ENCODE data around the gene KRTAP2-3. TPM values are rescaled to one million over a fixed set of nuclear protein-coding genes. Genes with fewer than 3 reads are reported as not detected.
"Not testable (repeated sequence)": the region's sequence is repeated elsewhere in the genome, so short reads cannot be mapped to it uniquely, and the experiment has no call there.

Gene KRTAP2-3
- total RNA-seq, 2 donors from 2014 or later: not detected

- WGBS, 2 experiments (ENCODE audit: insufficient coverage in 1 of 2, insufficient read length in 1 of 2): 82 to 83% methylated on average over 2 to 6 of the region's 6 CpGs
- Mint-ChIP-seq H3K27ac (no peak overlapping the region), H3K4me3 (no peak overlapping the region), H3K9me3 (peaks cover 6% of the 10 kb centered on the region), H3K4me1 (no peaks in the 10 kb centered on the region), H3K36me3 (ENCODE audit: low read depth) (no peaks in the 10 kb centered on the region), H3K27me3 (ENCODE audit: insufficient read depth) (peaks cover 3% of the 10 kb centered on the region)
- Histone ChIP-seq H3K27ac (ENCODE audit: low read depth, low read length) (no peak overlapping the region), H3K27me3 (ENCODE audit: control insufficient read depth, insufficient read depth, low read length, poor library complexity, severe bottlenecking) (no peaks in the 10 kb centered on the region), H3K9me3 (ENCODE audit: control insufficient read depth, low read length) (peaks cover 4% of the 10 kb centered on the region), H3K9ac (ENCODE audit: extremely low read depth, low read length, poor library complexity, severe bottlenecking) (no peak overlapping the region), H3K36me3 (ENCODE audit: control insufficient read depth, insufficient read depth, low read length) (no peaks in the 10 kb centered on the region), H3K4me1 (ENCODE audit: control insufficient read depth, insufficient read depth, low read length) (no peaks in the 10 kb centered on the region), H3K4me3 (ENCODE audit: low read length) (no peak overlapping the region)
- no peak for DNase-seq
- no peak for TF ChIP-seq CTCF (conservative IDR thresholded peaks at IDR 0.05)
Measured at GRCh38 chr17:41098481-41098880, 38.6 kb upstream of the KRTAP2-3 start.

- H3K4me1 ChIP-seq (ENCODE audit: control insufficient read depth, insufficient read depth, low read length): no peaks in the 10 kb centered on the region
- H3K9me3 ChIP-seq (ENCODE audit: control insufficient read depth, low read length): peaks cover 4% of the 10 kb centered on the region
- DNase-seq: no peak
- no peaks in the 10 kb centered on the region for H3K27me3 ChIP-seq (ENCODE audit: control insufficient read depth, insufficient read depth, low read length, poor library complexity, severe bottlenecking)
- peaks cover 10% of the 10 kb centered on the region for H3K9me3 Mint-ChIP-seq
- no peak within 1 kb of the TSS for H3K27ac Mint-ChIP-seq
- peaks cover 3% of the 10 kb centered on the region for H3K27me3 Mint-ChIP-seq (ENCODE audit: insufficient read depth)
- TF ChIP-seq CTCF (conservative IDR thresholded peaks at IDR 0.05): no peak
- H3K4me1 Mint-ChIP-seq: no peaks in the 10 kb centered on the region
- no peaks in the 10 kb centered on the region for H3K36me3 Mint-ChIP-seq (ENCODE audit: low read depth)
- whole genome bisulfite sequencing, 2 experiments (ENCODE audit: insufficient coverage in 1 of 2, insufficient read length in 1 of 2): 85% methylated on average over 1 of the region's 4 CpGs; no CpG with 5 or more reads in 1 of the 2 experiments
- H3K36me3 ChIP-seq (ENCODE audit: control insufficient read depth, insufficient read depth, low read length): no peaks in the 10 kb centered on the region
- H3K9ac ChIP-seq (ENCODE audit: extremely low read depth, low read length, poor library complexity, severe bottlenecking): no peak within 1 kb of the TSS
- no peak within 1 kb of the TSS for H3K4me3 ChIP-seq (ENCODE audit: low read length)
- no peak within 1 kb of the TSS for H3K27ac ChIP-seq (ENCODE audit: low read depth, low read length)
- H3K4me3 Mint-ChIP-seq: no peak within 1 kb of the TSS
Measured at GRCh38 chr17:41098042-41098441, 38.1 kb upstream of the KRTAP2-3 start, which contains the start of gene KRTAP4-8. KRTAP4-8 (minus strand) TSS chr17:41098142; CDS start chr17:41098084, 58 bp downstream.

GRCh38 chr17:41096055-41096454, 36.1 kb upstream of the KRTAP2-3 start:
- no peak overlapping the region for H3K27ac Mint-ChIP-seq
- 97% methylated on average over 4 to 7 of the region's 7 CpGs for WGBS, 2 experiments (ENCODE audit: insufficient coverage in 1 of 2, insufficient read length in 1 of 2)
- H3K4me3 ChIP-seq (ENCODE audit: low read length): no peak overlapping the region
- no peaks in the 10 kb centered on the region for H3K36me3 ChIP-seq (ENCODE audit: control insufficient read depth, insufficient read depth, low read length)
- H3K4me3 Mint-ChIP-seq: no peak overlapping the region
- H3K4me1 ChIP-seq (ENCODE audit: control insufficient read depth, insufficient read depth, low read length): no peaks in the 10 kb centered on the region
- H3K4me1 Mint-ChIP-seq: no peaks in the 10 kb centered on the region
- no peaks in the 10 kb centered on the region for H3K36me3 Mint-ChIP-seq (ENCODE audit: low read depth)
- no peak overlapping the region for H3K27ac ChIP-seq (ENCODE audit: low read depth, low read length)
- no peak for TF ChIP-seq CTCF (conservative IDR thresholded peaks at IDR 0.05)
- H3K27me3 Mint-ChIP-seq (ENCODE audit: insufficient read depth): peaks cover 3% of the 10 kb centered on the region
- H3K9me3 ChIP-seq (ENCODE audit: control insufficient read depth, low read length): peaks cover 15% of the 10 kb centered on the region
- H3K27me3 ChIP-seq (ENCODE audit: control insufficient read depth, insufficient read depth, low read length, poor library complexity, severe bottlenecking): no peaks in the 10 kb centered on the region
- H3K9ac ChIP-seq (ENCODE audit: extremely low read depth, low read length, poor library complexity, severe bottlenecking): no peak overlapping the region
- peaks cover 21% of the 10 kb centered on the region for H3K9me3 Mint-ChIP-seq
- DNase-seq: no peak

- not testable (repeated sequence) for H3K4me3 Mint-ChIP-seq; H3K4me1 Mint-ChIP-seq; H3K27ac ChIP-seq (ENCODE audit: low read depth, low read length); H3K27me3 Mint-ChIP-seq (ENCODE audit: insufficient read depth); H3K36me3 Mint-ChIP-seq (ENCODE audit: low read depth); DNase-seq; H3K4me1 ChIP-seq (ENCODE audit: control insufficient read depth, insufficient read depth, low read length); H3K27me3 ChIP-seq (ENCODE audit: control insufficient read depth, insufficient read depth, low read length, poor library complexity, severe bottlenecking); H3K9ac ChIP-seq (ENCODE audit: extremely low read depth, low read length, poor library complexity, severe bottlenecking); H3K27ac Mint-ChIP-seq; H3K4me3 ChIP-seq (ENCODE audit: low read length); H3K36me3 ChIP-seq (ENCODE audit: control insufficient read depth, insufficient read depth, low read length)
- WGBS, 2 experiments (ENCODE audit: insufficient coverage in 1 of 2, insufficient read length in 1 of 2): 40 to 74% methylated on average over 1 to 3 of the region's 4 CpGs
- peaks cover 17% of the 10 kb centered on the region for H3K9me3 ChIP-seq (ENCODE audit: control insufficient read depth, low read length)
- H3K9me3 Mint-ChIP-seq: peaks cover 21% of the 10 kb centered on the region
Measured at GRCh38 chr17:41088760-41089352, 28.9 kb upstream of the KRTAP2-3 start.

GRCh38 chr17:41084100-41084856, 24.4 kb upstream of the KRTAP2-3 start, which contains the start of gene KRTAP4-7:
KRTAP4-7 (plus strand) TSS chr17:41084150; CDS start chr17:41084207, 57 bp downstream.
- H3K27ac Mint-ChIP-seq; H3K4me3 ChIP-seq (ENCODE audit: low read length); H3K9ac ChIP-seq (ENCODE audit: extremely low read depth, low read length, poor library complexity, severe bottlenecking); H3K4me3 Mint-ChIP-seq; H3K36me3 Mint-ChIP-seq (ENCODE audit: low read depth); H3K9me3 Mint-ChIP-seq; H3K9me3 ChIP-seq (ENCODE audit: control insufficient read depth, low read length); H3K36me3 ChIP-seq (ENCODE audit: control insufficient read depth, insufficient read depth, low read length); DNase-seq; H3K4me1 ChIP-seq (ENCODE audit: control insufficient read depth, insufficient read depth, low read length); H3K27me3 Mint-ChIP-seq (ENCODE audit: insufficient read depth); H3K27me3 ChIP-seq (ENCODE audit: control insufficient read depth, insufficient read depth, low read length, poor library complexity, severe bottlenecking); H3K4me1 Mint-ChIP-seq; H3K27ac ChIP-seq (ENCODE audit: low read depth, low read length): not testable (repeated sequence)
- WGBS, 2 experiments (ENCODE audit: insufficient coverage in 1 of 2, insufficient read length in 1 of 2): 70 to 88% methylated on average over 3 to 13 of the region's 14 CpGs

All from endodermal cell (in vitro differentiated cells).